ENCODE data around the gene PRR14. TPM values are rescaled to one million over a fixed set of nuclear protein-coding genes. Genes with fewer than 3 reads are reported as not detected.
A peak's percentile ranks its signal among the peaks of the same experiment; 100 is the strongest.

PRR14 gene
- total RNA-seq, 1 donor from 2014 or later: 27.3 TPM

DNA sequence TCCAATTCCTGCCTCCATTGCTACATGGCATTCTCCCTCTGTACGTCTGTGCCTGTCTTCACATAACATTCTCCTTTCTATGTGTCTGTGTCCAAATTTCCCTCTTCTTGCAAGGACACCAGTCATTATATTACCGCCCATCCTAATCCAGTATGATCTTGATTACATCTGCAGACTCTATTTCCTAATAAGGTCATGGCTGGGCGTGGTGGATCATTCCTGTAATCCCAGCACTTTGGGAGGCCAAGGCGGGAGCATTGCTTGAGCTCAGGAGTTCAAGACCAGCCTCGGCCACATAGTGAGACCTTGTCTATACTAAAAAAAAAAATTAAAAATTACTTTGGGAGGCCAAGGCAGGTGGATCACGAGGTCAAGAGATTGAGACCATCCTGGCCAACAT is 5.0 kb upstream of the PRR14 start:
- H3K27ac ChIP-seq (ENCODE audit: low read depth, low read length): no peak overlapping the region
- H3K36me3 ChIP-seq (ENCODE audit: insufficient read depth, low read length): no peaks in the 10 kb centered on the region
- H3K36me3 Mint-ChIP-seq (ENCODE audit: low read depth, unreplicated experiment): no peaks in the 10 kb centered on the region
- H4K20me1 ChIP-seq (ENCODE audit: insufficient read depth, low read length): no peaks in the 10 kb centered on the region
- no peak overlapping the region for H3K27ac Mint-ChIP-seq (ENCODE audit: unreplicated experiment)
- H3K79me2 ChIP-seq (ENCODE audit: insufficient read depth, low read length): no peaks in the 10 kb centered on the region
- H3K9me3 Mint-ChIP-seq (ENCODE audit: unreplicated experiment): no peaks in the 10 kb centered on the region
- no peak overlapping the region for H3K4me3 ChIP-seq (ENCODE audit: insufficient read depth, low read depth, low read length)
- peaks cover 6% of the 10 kb centered on the region for H3K4me1 ChIP-seq (ENCODE audit: insufficient read depth, low read length)
- DNase-seq (ENCODE audit: low read depth): no peak
- H3K9me3 ChIP-seq (ENCODE audit: insufficient read depth, low read depth, low read length): no peaks in the 10 kb centered on the region
- TF ChIP-seq, protein P1, sequence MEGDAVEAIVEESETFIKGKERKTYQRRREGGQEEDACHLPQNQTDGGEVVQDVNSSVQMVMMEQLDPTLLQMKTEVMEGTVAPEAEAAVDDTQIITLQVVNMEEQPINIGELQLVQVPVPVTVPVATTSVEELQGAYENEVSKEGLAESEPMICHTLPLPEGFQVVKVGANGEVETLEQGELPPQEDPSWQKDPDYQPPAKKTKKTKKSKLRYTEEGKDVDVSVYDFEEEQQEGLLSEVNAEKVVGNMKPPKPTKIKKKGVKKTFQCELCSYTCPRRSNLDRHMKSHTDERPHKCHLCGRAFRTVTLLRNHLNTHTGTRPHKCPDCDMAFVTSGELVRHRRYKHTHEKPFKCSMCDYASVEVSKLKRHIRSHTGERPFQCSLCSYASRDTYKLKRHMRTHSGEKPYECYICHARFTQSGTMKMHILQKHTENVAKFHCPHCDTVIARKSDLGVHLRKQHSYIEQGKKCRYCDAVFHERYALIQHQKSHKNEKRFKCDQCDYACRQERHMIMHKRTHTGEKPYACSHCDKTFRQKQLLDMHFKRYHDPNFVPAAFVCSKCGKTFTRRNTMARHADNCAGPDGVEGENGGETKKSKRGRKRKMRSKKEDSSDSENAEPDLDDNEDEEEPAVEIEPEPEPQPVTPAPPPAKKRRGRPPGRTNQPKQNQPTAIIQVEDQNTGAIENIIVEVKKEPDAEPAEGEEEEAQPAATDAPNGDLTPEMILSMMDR (IDR thresholded peaks at IDR 0.05; ENCODE audit: insufficient read depth, low read depth, low read length): no peak
- TF ChIP-seq EZH2 (IDR thresholded peaks at IDR 0.05; ENCODE audit: insufficient read depth, low read length): no peak
- no peak overlapping the region for H3K4me2 ChIP-seq (ENCODE audit: low read length)
- H3K27me3 Mint-ChIP-seq (ENCODE audit: low read depth, unreplicated experiment): peaks cover 11% of the 10 kb centered on the region
- no peaks in the 10 kb centered on the region for H3K27me3 ChIP-seq (ENCODE audit: insufficient read depth, low read length)
- no peak overlapping the region for H2AFZ ChIP-seq (ENCODE audit: low read depth, low read length)
- FAIRE-seq: no peak
- H3K4me3 Mint-ChIP-seq (ENCODE audit: unreplicated experiment): no peak overlapping the region
- no peaks in the 10 kb centered on the region for H3K4me1 Mint-ChIP-seq (ENCODE audit: low read depth, unreplicated experiment)
- H3K9ac ChIP-seq (ENCODE audit: low read length): no peak overlapping the region

- H3K4me2 ChIP-seq (ENCODE audit: low read length): no peak overlapping the region
- H3K27me3 ChIP-seq (ENCODE audit: insufficient read depth, low read length): no peaks in the 10 kb centered on the region
- TF ChIP-seq, protein P1 (IDR thresholded peaks at IDR 0.05; ENCODE audit: insufficient read depth, low read depth, low read length): no peak
- no peaks in the 10 kb centered on the region for H3K36me3 ChIP-seq (ENCODE audit: insufficient read depth, low read length)
- no peak overlapping the region for H3K4me3 ChIP-seq (ENCODE audit: insufficient read depth, low read depth, low read length)
- no peaks in the 10 kb centered on the region for H3K9me3 Mint-ChIP-seq (ENCODE audit: unreplicated experiment)
- H3K4me3 Mint-ChIP-seq (ENCODE audit: unreplicated experiment): no peak overlapping the region
- H3K9me3 ChIP-seq (ENCODE audit: insufficient read depth, low read depth, low read length): no peaks in the 10 kb centered on the region
- H3K4me1 ChIP-seq (ENCODE audit: insufficient read depth, low read length): peaks cover 9% of the 10 kb centered on the region
- H3K27ac Mint-ChIP-seq (ENCODE audit: unreplicated experiment): no peak overlapping the region
- peaks cover 5% of the 10 kb centered on the region for H3K4me1 Mint-ChIP-seq (ENCODE audit: low read depth, unreplicated experiment)
- no peak overlapping the region for H2AFZ ChIP-seq (ENCODE audit: low read depth, low read length)
- peaks cover 5% of the 10 kb centered on the region for H4K20me1 ChIP-seq (ENCODE audit: insufficient read depth, low read length)
- H3K27ac ChIP-seq (ENCODE audit: low read depth, low read length): no peak overlapping the region
- H3K79me2 ChIP-seq (ENCODE audit: insufficient read depth, low read length): peaks cover 11% of the 10 kb centered on the region
- peaks cover 9% of the 10 kb centered on the region for H3K27me3 Mint-ChIP-seq (ENCODE audit: low read depth, unreplicated experiment)
- FAIRE-seq (no peak), DNase-seq (ENCODE audit: low read depth) (no peak)
- peaks cover 1% of the 10 kb centered on the region for H3K36me3 Mint-ChIP-seq (ENCODE audit: low read depth, unreplicated experiment)
- no peak overlapping the region for H3K9ac ChIP-seq (ENCODE audit: low read length)
These were observed 3.5 kb upstream of the PRR14 start for GRCh38 chr16:30647274-30647571.

- Histone ChIP-seq H3K36me3 (ENCODE audit: insufficient read depth, low read length) (peaks cover 4% of the 10 kb centered on the region), H3K79me2 (ENCODE audit: insufficient read depth, low read length) (peaks cover 22% of the 10 kb centered on the region), H3K27me3 (ENCODE audit: insufficient read depth, low read length) (no peaks in the 10 kb centered on the region), H3K4me2 (ENCODE audit: low read length) (peak overlapping the region; percentile 88), H4K20me1 (ENCODE audit: insufficient read depth, low read length) (peaks cover 11% of the 10 kb centered on the region), H3K9ac (ENCODE audit: low read length) (peak overlapping the region; percentile 90), H3K4me3 (ENCODE audit: insufficient read depth, low read depth, low read length) (peak overlapping the region; percentile 49), H3K9me3 (ENCODE audit: insufficient read depth, low read depth, low read length) (no peaks in the 10 kb centered on the region), H3K4me1 (ENCODE audit: insufficient read depth, low read length) (peaks cover 9% of the 10 kb centered on the region), H2AFZ (ENCODE audit: low read depth, low read length) (peak overlapping the region; percentile 98), H3K27ac (ENCODE audit: low read depth, low read length) (peak overlapping the region; percentile 71)
- Mint-ChIP-seq H3K27ac (ENCODE audit: unreplicated experiment) (peak overlapping the region; percentile 89), H3K4me1 (ENCODE audit: low read depth, unreplicated experiment) (peaks cover 7% of the 10 kb centered on the region), H3K27me3 (ENCODE audit: low read depth, unreplicated experiment) (peaks cover 6% of the 10 kb centered on the region), H3K36me3 (ENCODE audit: low read depth, unreplicated experiment) (peaks cover 4% of the 10 kb centered on the region), H3K9me3 (ENCODE audit: unreplicated experiment) (no peaks in the 10 kb centered on the region), H3K4me3 (ENCODE audit: unreplicated experiment) (peak overlapping the region; percentile 95)
- DNase-seq (ENCODE audit: low read depth) (no peak), FAIRE-seq (no peak)
- TF ChIP-seq EZH2 (IDR thresholded peaks at IDR 0.05; ENCODE audit: insufficient read depth, low read length): no peak
- TF ChIP-seq, protein P1 (IDR thresholded peaks at IDR 0.05; ENCODE audit: insufficient read depth, low read depth, low read length): no peak
These were observed 913 bp upstream of the PRR14 start for GRCh38 chr16:30649725-30650368.

Measured in astrocyte (in vitro differentiated cells and primary cell).